IMR-90 (cell line): ENCODE data around the gene SIAH2. TPM values are rescaled to one million over a fixed set of nuclear protein-coding genes. Genes with fewer than 3 reads are reported as not detected.

Source experiments
- ATAC-seq: fragments of 200-7000 bp; cut with Tn5 transposase; 2 replicates; pipeline ENCODE4 v1.9.1; 2020; ENCODE audit warnings: low read depth, mild to moderate bottlenecking, moderate library complexity
- BruUV-seq: library from RNA; stranded (reverse); fragments of 400-500 nt; replicated peaks from 2 replicates; lab custom pipeline; 2021; lab: Mats Ljungman, UMichigan
- CTCF ChIA-PET: fragments of 300-600 bp; formaldehyde crosslinking; extraction: SDS; loops from one replicate; lab custom pipeline; 2021; ENCODE audit warnings: antibody characterized with exemption; lab: Yijun Ruan, JAX
- POLR2A ChIA-PET: fragments of 300-600 bp; sonication (Branson Sonifier 250); formaldehyde crosslinking; loops from one replicate; lab custom pipeline; 2022; ENCODE audit warnings: antibody characterized with exemption; ENCODE audit not compliant: unreplicated experiment; lab: Charles Lee
- DNase-seq: peaks from one replicate; pipeline ENCODE4 v3.0.0; 2013
- H2AFZ ChIP-seq: replicated peaks from 2 replicates; pipeline ENCODE3; 2013; ENCODE audit warnings: low read length, mild to moderate bottlenecking; ENCODE audit not compliant: poor library complexity
- H2AK5ac ChIP-seq: 2 replicates; pipeline ENCODE4 v1.6.1; 2013; ENCODE audit warnings: low read depth, low read length, inconsistent platforms
- H2AK9ac ChIP-seq: replicated peaks from 2 replicates; pipeline ENCODE3; 2013; ENCODE audit warnings: mild to moderate bottlenecking, low read depth, low read length, moderate library complexity; ENCODE audit not compliant: poor library complexity
- H2BK120ac ChIP-seq: 2 replicates; pipeline ENCODE4 v1.6.1; 2013; ENCODE audit warnings: low read depth, low read length, inconsistent platforms
- H2BK15ac ChIP-seq: 3 replicates; pipeline ENCODE4 v1.6.1; 2013; ENCODE audit warnings: low read depth, low read length, inconsistent platforms
- H2BK20ac ChIP-seq: 2 replicates; pipeline ENCODE4 v1.6.1; 2013; ENCODE audit warnings: low read depth, mild to moderate bottlenecking, inconsistent platforms, low read length, moderate library complexity
- H2BK5ac ChIP-seq: 2 replicates; pipeline ENCODE4 v1.6.1; 2013; ENCODE audit warnings: mild to moderate bottlenecking, low read depth, low read length, inconsistent platforms; ENCODE audit not compliant: poor library complexity, severe bottlenecking
- H3K14ac ChIP-seq: replicated peaks from 2 replicates; pipeline ENCODE4 v1.6.1; 2013; ENCODE audit warnings: low read depth, low read length, inconsistent platforms
- H3K18ac ChIP-seq: 2 replicates; pipeline ENCODE4 v1.6.1; 2013; ENCODE audit warnings: low read depth, low read length, control low read depth
- H3K23ac ChIP-seq: 2 replicates; pipeline ENCODE4 v1.6.1; 2013; ENCODE audit warnings: low read depth, low read length, inconsistent platforms
- H3K27ac ChIP-seq: 2 replicates; pipeline ENCODE4 v1.5.1; 2013; ENCODE audit warnings: mild to moderate bottlenecking, control low read depth, low read length; ENCODE audit not compliant: insufficient read depth
- H3K27me3 ChIP-seq: 2 replicates; pipeline ENCODE4 v1.6.1; 2013; ENCODE audit warnings: low read length; ENCODE audit not compliant: control insufficient read depth, insufficient read depth
- H3K36me3 ChIP-seq: 2 replicates; pipeline ENCODE4 v1.6.1; 2013; ENCODE audit warnings: low read length, mixed read lengths; ENCODE audit not compliant: control insufficient read depth, insufficient read depth
- H3K4ac ChIP-seq: 2 replicates; pipeline ENCODE4 v1.6.1; 2013; ENCODE audit warnings: low read depth, low read length, inconsistent platforms
- H3K4me1 ChIP-seq: 2 replicates; pipeline ENCODE4 v1.6.1; 2013; ENCODE audit warnings: low read length, mixed read lengths; ENCODE audit not compliant: control insufficient read depth, insufficient read depth
- H3K4me2 ChIP-seq: 2 replicates; pipeline ENCODE4 v1.6.1; 2013; ENCODE audit warnings: low read depth, mild to moderate bottlenecking, control low read depth, low read length, moderate library complexity
- H3K4me3 ChIP-seq: 2 replicates; pipeline ENCODE4 v1.5.1; 2013; ENCODE audit warnings: low read depth, mild to moderate bottlenecking, control low read depth, low read length, moderate library complexity; ENCODE audit not compliant: insufficient read depth
- H3K56ac ChIP-seq: 2 replicates; pipeline ENCODE4 v1.6.1; 2013; ENCODE audit warnings: low read length, inconsistent platforms; ENCODE audit not compliant: insufficient read depth; ENCODE audit errors: extremely low read depth
- H3K79me1 ChIP-seq, 2 experiments: 2 replicates each; pipeline ENCODE4 v1.6.1; 2013; ENCODE audit warnings: low read length in 2 of 2, inconsistent platforms in 1 of 2, low read depth in 1 of 2
- H3K9ac ChIP-seq: 2 replicates; pipeline ENCODE4 v1.6.1; 2013; ENCODE audit warnings: low read depth, low read length, control low read depth
- H3K9me1 ChIP-seq: 2 replicates; pipeline ENCODE4 v1.6.1; 2013; ENCODE audit warnings: low read length, inconsistent platforms; ENCODE audit not compliant: insufficient read depth
- H3K9me3 ChIP-seq: 2 replicates; pipeline ENCODE4 v1.6.1; 2013; ENCODE audit warnings: low read length; ENCODE audit not compliant: control insufficient read depth, insufficient read depth
- H4K20me1 ChIP-seq: 2 replicates; pipeline ENCODE4 v1.6.1; 2013; ENCODE audit warnings: low read length, inconsistent platforms; ENCODE audit not compliant: insufficient read depth
- H4K5ac ChIP-seq: 2 replicates; pipeline ENCODE4 v1.6.1; 2013; ENCODE audit warnings: mild to moderate bottlenecking, low read depth, low read length, control low read depth
- H4K8ac ChIP-seq, 2 experiments: 2 replicates each; pipeline ENCODE4 v1.6.1; 2013; ENCODE audit warnings: low read depth in 2 of 2, low read length in 2 of 2, control low read depth in 1 of 2, inconsistent platforms in 1 of 2
- H4K91ac ChIP-seq: 2 replicates; pipeline ENCODE4 v1.6.1; 2013; ENCODE audit warnings: low read depth, low read length, inconsistent platforms; ENCODE audit not compliant: insufficient read depth
- BHLHE40 ChIP-seq: fragments of 150-350 bp; IDR thresholded peaks from 2 replicates; pipeline ENCODE4 v1.6.1; 2016; ENCODE audit warnings: mild to moderate bottlenecking, low read depth, low read length
- CEBPB ChIP-seq: IDR thresholded peaks from 2 replicates; pipeline ENCODE4 v1.6.1; 2012; ENCODE audit warnings: low read depth, low read length, improper control_type of control experiment
- CTCF ChIP-seq: conservative IDR thresholded peaks from 2 replicates; pipeline ENCODE4 v1.5.1; 2012; ENCODE audit warnings: mild to moderate bottlenecking, low read depth, low read length, improper control_type of control experiment
- ELK1 ChIP-seq: fragments of 150-350 bp; IDR thresholded peaks from 2 replicates; pipeline ENCODE4 v1.6.1; 2016; ENCODE audit warnings: low read depth, mild to moderate bottlenecking, low read length, moderate library complexity, borderline replicate concordance
- FOS ChIP-seq: fragments of 150-350 bp; IDR thresholded peaks from 2 replicates; pipeline ENCODE4 v1.6.1; 2016; ENCODE audit warnings: low read depth, low read length
- MAFK ChIP-seq: IDR thresholded peaks from 2 replicates; pipeline ENCODE4 v1.6.1; 2012; ENCODE audit warnings: low read depth, low read length, improper control_type of control experiment
- NFE2L2 ChIP-seq: fragments of 150-350 bp; IDR thresholded peaks from 2 replicates; pipeline ENCODE4 v1.6.1; 2016; ENCODE audit warnings: low read depth, mild to moderate bottlenecking, low read length
- POLR2A ChIP-seq: IDR thresholded peaks from 2 replicates; pipeline ENCODE4 v1.6.1; 2012; ENCODE audit warnings: mild to moderate bottlenecking, low read depth, low read length
- RCOR1 ChIP-seq: IDR thresholded peaks from 2 replicates; pipeline ENCODE4 v1.6.1; 2012; ENCODE audit warnings: mild to moderate bottlenecking, low read length, improper control_type of control experiment; ENCODE audit not compliant: insufficient replicate concordance
- RFX5 ChIP-seq: IDR thresholded peaks from 2 replicates; pipeline ENCODE4 v1.8.0; 2012; ENCODE audit warnings: low read depth, mild to moderate bottlenecking, low read length, moderate library complexity
- SMC3 ChIP-seq: fragments of 150-350 bp; IDR thresholded peaks from 2 replicates; pipeline ENCODE4 v1.6.1; 2016; ENCODE audit warnings: low read depth, mild to moderate bottlenecking, antibody characterized with exemption, low read length, moderate library complexity
- USF2 ChIP-seq: fragments of 150-350 bp; IDR thresholded peaks from 2 replicates; pipeline ENCODE4 v1.6.1; 2017; ENCODE audit warnings: mild to moderate bottlenecking, antibody characterized with exemption, low read length, low read depth
- WGBS, 2 experiments: methylation state at CpG; one replicate each; pipeline versions ENCODE4 v1.1.5 to v1.1.7; 2013; ENCODE audit warnings: missing lambda C conversion rate in 2 of 2; ENCODE audit not compliant: insufficient read length in 1 of 2; ENCODE audit errors: extremely low coverage in 2 of 2; 5-methylcytosine and 5-hydroxymethylcytosine counted together
- dilution Hi-C: fragments of 300-500 bp; cut with HindIII; formaldehyde crosslinking; loops from one replicate; pipeline ENCODE4 v1.14.3; 2018; ENCODE audit warnings: low sequenced_read_pairs; ENCODE audit not compliant: unreplicated experiment
- in situ Hi-C: fragments of 300-500 bp; cut with MboI; formaldehyde crosslinking; loops from 3 replicates; pipeline ENCODE4 v1.14.3; 2019; ENCODE audit warnings: low sequenced_read_pairs, inconsistent platforms, mixed read lengths
- intact Hi-C: fragments of 100-400 bp; cut with micrococcal nuclease; formaldehyde crosslinking; loops from 2 replicates; pipeline ENCODE4 v1.10.0; 2022
- polyA plus RNA-seq, 3 experiments: library from polyadenylated mRNA; depleted of rRNA; stranded (reverse); fragments of >200 nt; gene quantifications; 2 replicates each; pipeline ENCODE4 v1.2.3, GENCODE V29; 2012; ENCODE audit warnings: low replicate concordance in 1 of 3
- total RNA-seq: library from RNA; depleted of rRNA; stranded (reverse); fragments of >200 nt; gene quantifications from 2 replicates; pipeline ENCODE4 v1.2.3, GENCODE V29; 2012

Gene SIAH2
- total and polyA plus RNA-seq, 2 of the 4 experiments (the other 2 are of a cell fraction), result 24.7 to 61.8 TPM

- Histone ChIP-seq H3K9ac (no peak overlapping the region), H4K91ac (no peak overlapping the region), H3K4me1 (no peaks in the 10 kb centered on the region), H2AK9ac (no peak overlapping the region), H3K56ac (no peak overlapping the region), H2BK120ac (no peak overlapping the region), H3K27ac (no peak overlapping the region), H3K9me1 (peaks cover 8% of the 10 kb centered on the region; the same call in 1 of the 2 replicates), H3K27me3 (no peaks in the 10 kb centered on the region), H4K5ac (no peak overlapping the region), H2AK5ac (no peak overlapping the region), H4K20me1 (peaks cover 11% of the 10 kb centered on the region; the same call in 1 of the 2 replicates), H3K18ac (no peak overlapping the region), H2BK5ac (no peak overlapping the region), H3K79me1 (peaks cover 15 to 30% of the 10 kb centered on the region in 2 experiments), H3K4ac (no peak overlapping the region), H3K23ac (no peak overlapping the region), H2BK20ac (no peak overlapping the region), H3K9me3 (no peaks in the 10 kb centered on the region), H3K14ac (no peak overlapping the region), H2BK15ac (no peak overlapping the region), H2AFZ (no peak overlapping the region), H4K8ac (no peak overlapping the region), H3K36me3 (peaks cover 9% of the 10 kb centered on the region), H3K4me3 (no peak overlapping the region), H3K4me2 (no peak overlapping the region)
- no peak for ATAC-seq
- TF ChIP-seq POLR2A, result no peak
- TF ChIP-seq RCOR1, result no peak
- no peak for TF ChIP-seq MAFK
- no peak for TF ChIP-seq SMC3
- TF ChIP-seq CEBPB, result no peak
- no peak for TF ChIP-seq NFE2L2
- no peak for TF ChIP-seq BHLHE40
- TF ChIP-seq ELK1, result no peak
- TF ChIP-seq USF2, result no peak
- TF ChIP-seq RFX5, result no peak
- no peak for TF ChIP-seq CTCF
- TF ChIP-seq FOS, result no peak
- no CpG with 5 or more reads among the region's 2 CpGs for WGBS, 2 experiments
- DNase-seq, result no peak
- BruUV-seq, result no TSS peak
- CTCF ChIA-PET, result no interaction called here
- POLR2A ChIA-PET, result no interaction called here
- intact Hi-C loops (no loop called here), dilution Hi-C loops (no loop called here), in situ Hi-C loops (no loop called here)
These were observed 26.7 kb downstream of the SIAH2 start for GRCh38 chr3:150736316-150736719.
